ENCODE results near the gene TFAP2D.

TFAP2D gene

DNA sequence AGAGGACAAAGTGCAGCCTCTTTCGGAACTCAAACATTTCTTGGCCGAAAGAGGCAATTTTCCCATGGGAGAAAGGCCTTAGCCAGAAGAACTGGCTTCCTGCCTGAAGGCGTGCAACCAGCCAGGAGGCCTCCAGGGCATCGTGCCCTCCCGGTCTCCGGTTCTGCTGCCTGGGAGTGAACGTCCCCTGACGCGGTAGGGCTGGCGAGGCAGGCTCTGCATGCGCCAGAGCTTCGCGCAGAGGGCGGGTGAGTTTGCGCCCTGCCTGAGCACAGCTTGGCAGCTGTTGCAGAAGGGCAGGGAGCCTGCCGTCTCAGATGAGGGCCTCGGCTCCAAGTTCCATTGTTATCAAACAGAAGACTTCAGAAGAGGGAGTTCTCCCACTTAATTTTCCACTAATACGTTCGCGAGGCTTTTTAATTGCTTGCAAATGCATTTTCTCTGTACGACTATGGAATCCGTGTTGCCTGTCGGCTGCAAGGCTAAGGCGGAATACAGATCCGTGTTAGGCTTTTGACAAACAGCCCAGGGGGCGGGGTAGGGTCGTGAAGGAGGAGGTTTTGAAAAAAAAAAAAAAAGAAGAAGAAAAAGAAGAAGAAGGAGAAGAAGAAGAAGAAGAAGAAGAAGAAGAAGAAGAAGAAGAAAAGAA is 5.5 kb upstream of the TFAP2D start:
- H3K9me3 ChIP-seq: no peaks in the 10 kb centered on the region
- no peak overlapping the region for H3K4me3 ChIP-seq
- intact Hi-C loops (cut with DNase I; ENCODE audit: low total_unique reads): no loop called here
- H3K4me1 ChIP-seq: peaks cover 0 to 15% (median 7%) of the 10 kb centered on the region in 4 donors
- no peaks in the 10 kb centered on the region for H3K36me3 ChIP-seq
- DNase-seq: peak in 1 of 2 donors; percentile 79
- H3K27ac ChIP-seq: no peak overlapping the region
- TF ChIP-seq, protein P1, sequence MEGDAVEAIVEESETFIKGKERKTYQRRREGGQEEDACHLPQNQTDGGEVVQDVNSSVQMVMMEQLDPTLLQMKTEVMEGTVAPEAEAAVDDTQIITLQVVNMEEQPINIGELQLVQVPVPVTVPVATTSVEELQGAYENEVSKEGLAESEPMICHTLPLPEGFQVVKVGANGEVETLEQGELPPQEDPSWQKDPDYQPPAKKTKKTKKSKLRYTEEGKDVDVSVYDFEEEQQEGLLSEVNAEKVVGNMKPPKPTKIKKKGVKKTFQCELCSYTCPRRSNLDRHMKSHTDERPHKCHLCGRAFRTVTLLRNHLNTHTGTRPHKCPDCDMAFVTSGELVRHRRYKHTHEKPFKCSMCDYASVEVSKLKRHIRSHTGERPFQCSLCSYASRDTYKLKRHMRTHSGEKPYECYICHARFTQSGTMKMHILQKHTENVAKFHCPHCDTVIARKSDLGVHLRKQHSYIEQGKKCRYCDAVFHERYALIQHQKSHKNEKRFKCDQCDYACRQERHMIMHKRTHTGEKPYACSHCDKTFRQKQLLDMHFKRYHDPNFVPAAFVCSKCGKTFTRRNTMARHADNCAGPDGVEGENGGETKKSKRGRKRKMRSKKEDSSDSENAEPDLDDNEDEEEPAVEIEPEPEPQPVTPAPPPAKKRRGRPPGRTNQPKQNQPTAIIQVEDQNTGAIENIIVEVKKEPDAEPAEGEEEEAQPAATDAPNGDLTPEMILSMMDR (IDR thresholded peaks at IDR 0.05): no peak
- H3K27me3 ChIP-seq: peaks cover 0 to 52% of the 10 kb centered on the region in 2 donors

DNA sequence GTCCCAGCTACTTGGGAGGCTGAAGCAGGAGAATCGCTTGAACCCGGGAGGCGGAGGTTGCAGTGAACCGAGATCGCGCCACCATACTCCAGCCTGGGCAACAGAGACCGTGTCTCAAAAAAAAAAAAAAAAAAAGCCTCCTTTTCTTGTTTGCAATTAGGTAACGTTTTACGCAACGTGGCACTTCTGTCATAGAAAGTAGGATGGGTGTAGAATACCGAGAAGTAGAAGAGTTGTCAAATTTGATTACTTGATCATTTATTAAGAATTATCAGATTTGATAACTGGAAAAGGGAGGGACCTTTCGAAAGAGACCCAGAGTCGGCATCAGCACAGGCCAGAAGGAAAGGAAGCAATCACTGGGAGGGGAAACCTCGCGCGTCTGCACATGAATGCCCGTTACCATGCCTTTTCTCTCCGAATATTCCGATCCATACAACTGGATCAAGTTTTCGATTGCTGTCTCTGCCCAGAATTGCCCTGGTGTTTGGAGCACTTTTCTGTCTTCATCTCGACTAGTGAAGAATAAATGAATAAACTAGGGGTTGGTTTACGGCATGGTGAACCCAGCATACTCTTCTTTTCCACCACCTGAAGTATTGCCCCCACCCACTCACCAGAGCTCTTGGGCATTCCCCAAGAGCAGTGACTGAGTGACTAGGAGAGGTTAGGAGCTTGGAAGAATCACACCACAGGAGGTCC is 4.5 kb upstream of the TFAP2D start:
- no peak for DNase-seq
- Histone ChIP-seq H3K4me1 (peaks cover 0 to 15% (median 7%) of the 10 kb centered on the region in 4 donors), H3K27ac (no peak overlapping the region), H3K9me3 (no peaks in the 10 kb centered on the region), H3K36me3 (no peaks in the 10 kb centered on the region), H3K27me3 (peaks cover 0 to 59% of the 10 kb centered on the region in 2 donors), H3K4me3 (no peak overlapping the region)
- TF ChIP-seq, protein P1 (IDR thresholded peaks at IDR 0.05): no peak
- intact Hi-C loops (cut with DNase I; ENCODE audit: low total_unique reads): no loop called here

DNA sequence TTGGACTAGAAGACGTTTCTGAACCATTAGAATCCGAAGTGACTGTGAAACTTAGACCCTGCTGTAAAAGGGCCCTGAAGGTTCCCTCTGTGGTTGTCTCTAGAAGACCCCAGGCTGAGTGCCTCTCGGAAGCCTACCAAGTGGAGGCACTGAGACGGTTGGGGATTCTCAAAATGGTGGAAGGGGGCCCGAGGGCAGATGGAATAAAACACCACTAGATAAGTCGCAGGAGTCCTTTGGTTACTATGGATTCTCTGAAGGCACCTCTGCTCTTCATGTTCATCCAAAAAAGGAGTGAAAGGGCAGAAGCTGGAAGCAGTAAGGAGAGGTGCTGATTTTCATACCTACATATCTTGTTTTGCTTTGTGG is 4.0 kb upstream of the TFAP2D start:
- Histone ChIP-seq H3K36me3 (no peaks in the 10 kb centered on the region), H3K27me3 (peaks cover 0 to 63% of the 10 kb centered on the region in 2 donors), H3K9me3 (no peaks in the 10 kb centered on the region), H3K27ac (no peak overlapping the region), H3K4me1 (peaks cover 0 to 15% (median 7%) of the 10 kb centered on the region in 4 donors), H3K4me3 (no peak overlapping the region)
- TF ChIP-seq, protein P1 (IDR thresholded peaks at IDR 0.05): no peak
- intact Hi-C loops (cut with DNase I; ENCODE audit: low total_unique reads): no loop called here
- DNase-seq: no peak

DNA sequence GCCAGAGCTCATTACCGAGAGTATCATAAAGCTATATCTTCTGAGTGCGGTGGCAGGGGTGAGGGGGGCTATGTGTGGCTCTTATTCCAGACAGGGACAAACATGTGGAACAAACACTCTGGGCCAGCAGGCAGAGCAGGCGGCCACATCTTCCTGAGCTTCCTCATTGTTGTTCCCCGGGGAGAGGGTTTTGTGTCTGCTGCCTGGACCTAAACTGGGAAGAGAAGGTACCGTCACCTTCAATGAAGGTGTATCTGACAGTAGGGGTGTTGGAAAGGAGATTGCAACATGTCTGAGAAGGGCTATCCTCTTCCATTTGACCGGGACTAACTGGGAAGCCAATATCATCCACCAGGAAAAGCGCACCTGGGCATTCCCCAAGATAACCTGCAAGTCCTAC is 1.6 kb upstream of the TFAP2D start:
- H3K4me1 ChIP-seq: peaks cover 0 to 13% (median 6%) of the 10 kb centered on the region in 4 donors
- H3K27me3 ChIP-seq: peaks cover 0 to 69% of the 10 kb centered on the region in 2 donors

DNA sequence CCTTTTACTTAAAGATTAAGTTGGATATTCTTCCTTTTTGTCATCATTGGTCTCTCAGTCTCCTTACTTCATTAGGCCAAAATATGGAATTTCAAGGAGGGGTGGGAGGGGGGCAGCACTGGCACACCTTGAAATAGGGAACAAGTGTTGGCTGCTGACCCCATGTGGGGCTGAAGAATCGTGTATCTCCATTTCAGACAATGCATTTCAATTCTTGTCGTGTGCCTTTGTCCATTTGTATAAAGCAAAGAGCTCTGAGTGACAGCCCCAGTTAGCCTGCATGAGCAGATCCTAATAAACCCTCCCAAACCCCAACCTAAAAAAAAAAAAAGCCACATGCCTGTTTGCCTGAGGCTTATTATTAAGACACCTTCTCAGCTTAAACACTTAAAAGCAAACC is 1.0 kb upstream of the TFAP2D start:
- H3K4me3 ChIP-seq: no peak overlapping the region
- H3K27ac ChIP-seq: no peak overlapping the region
- peaks cover 0 to 7% (median 3%) of the 10 kb centered on the region in 4 donors for H3K4me1 ChIP-seq
- TF ChIP-seq, protein P1 (IDR thresholded peaks at IDR 0.05): no peak
- no peaks in the 10 kb centered on the region for H3K36me3 ChIP-seq
- H3K27me3 ChIP-seq: peaks cover 0 to 65% of the 10 kb centered on the region in 2 donors
- no peak for DNase-seq
- intact Hi-C loops (cut with DNase I; ENCODE audit: low total_unique reads): no loop called here
- H3K9me3 ChIP-seq: no peaks in the 10 kb centered on the region

More for the DNA sequence above, 1.6 kb upstream of the TFAP2D start:
- no peak for DNase-seq
- H3K27ac ChIP-seq: no peak overlapping the region
- no peaks in the 10 kb centered on the region for H3K9me3 ChIP-seq
- no peaks in the 10 kb centered on the region for H3K36me3 ChIP-seq
- intact Hi-C loops (cut with DNase I; ENCODE audit: low total_unique reads): no loop called here
- no peak overlapping the region for H3K4me3 ChIP-seq
- TF ChIP-seq, protein P1 (IDR thresholded peaks at IDR 0.05): no peak
